Osteoblast (primary cell): ENCODE measurements around the gene RABGEF1. TPM values are rescaled to one million over a fixed set of nuclear protein-coding genes. Genes with fewer than 3 reads are reported as not detected.
"Not testable (repeated sequence)": the region's sequence is repeated elsewhere in the genome, so short reads cannot be mapped to it uniquely, and the experiment has no call there.

ENCODE experiments used
- DNase-seq: peaks from one replicate; pipeline ENCODE4 v3.0.0; 2011; ENCODE audit warnings: low spot score, mixed read lengths; ENCODE audit not compliant: insufficient read length; ENCODE audit errors: missing footprints
- H2AFZ ChIP-seq: 2 replicates; pipeline ENCODE4 v1.6.0; 2011; ENCODE audit warnings: mild to moderate bottlenecking, low read length
- H3K27ac ChIP-seq: 2 replicates; pipeline ENCODE4 v1.5.1; 2011; ENCODE audit warnings: mild to moderate bottlenecking, low read depth, low read length, moderate library complexity
- H3K27me3 ChIP-seq: 2 replicates; pipeline ENCODE4 v1.6.0; 2012; ENCODE audit warnings: mild to moderate bottlenecking, control low read depth, inconsistent platforms, low read length, moderate library complexity; ENCODE audit not compliant: insufficient read depth
- H3K36me3 ChIP-seq: 2 replicates; pipeline ENCODE4 v1.5.1; 2011; ENCODE audit warnings: mild to moderate bottlenecking, low read length, control low read depth, moderate library complexity; ENCODE audit not compliant: insufficient read depth
- H3K4me1 ChIP-seq: 2 replicates; pipeline ENCODE4 v1.5.1; 2011; ENCODE audit warnings: mild to moderate bottlenecking, low read length, control low read depth, moderate library complexity; ENCODE audit not compliant: insufficient read depth
- H3K4me2 ChIP-seq: 2 replicates; pipeline ENCODE4 v1.6.0; 2011; ENCODE audit warnings: mild to moderate bottlenecking, low read length; ENCODE audit not compliant: insufficient read depth
- H3K4me3 ChIP-seq: fragments of 200-600 bp; sonication (generic); 3 replicates; pipeline ENCODE4 v1.5.1; 2012; ENCODE audit warnings: mild to moderate bottlenecking, low read length, inconsistent platforms; ENCODE audit not compliant: insufficient read depth
- H3K79me2 ChIP-seq: 2 replicates; pipeline ENCODE4 v1.6.0; 2012; ENCODE audit warnings: mild to moderate bottlenecking, low read length, control low read depth, inconsistent platforms; ENCODE audit not compliant: insufficient read depth
- H3K9me3 ChIP-seq: 2 replicates; pipeline ENCODE4 v1.5.1; 2011; ENCODE audit warnings: low read depth, low read length, control low read depth
- H4K20me1 ChIP-seq: 2 replicates; pipeline ENCODE4 v1.6.0; 2012; ENCODE audit warnings: mild to moderate bottlenecking, low read length, control low read depth; ENCODE audit not compliant: insufficient read depth
- CTCF ChIP-seq: IDR thresholded peaks from 2 replicates; pipeline ENCODE4 v1.5.1; 2011; ENCODE audit warnings: mild to moderate bottlenecking, low read depth, low read length, moderate library complexity; ENCODE audit errors: extremely low read depth
- total RNA-seq: library from RNA; depleted of rRNA; stranded (reverse); fragments of >200 nt; gene quantifications from 2 replicates; pipeline ENCODE4 v1.2.3, GENCODE V29; 2012

RABGEF1 gene
- total RNA-seq, 1 donor: 81.8 TPM

GRCh38 chr7:66845379-66846095 is 105.0 kb downstream of the RABGEF1 start:
- H3K9me3 ChIP-seq: no peaks in the 10 kb centered on the region
- H4K20me1 ChIP-seq: no peaks in the 10 kb centered on the region
- no peaks in the 10 kb centered on the region for H3K27me3 ChIP-seq
- TF ChIP-seq CTCF: no peak
- peak overlapping the region; percentile 100 for H3K27ac ChIP-seq
- H3K4me1 ChIP-seq: peaks cover 13% of the 10 kb centered on the region
- H3K79me2 ChIP-seq: peaks cover 3% of the 10 kb centered on the region
- no peaks in the 10 kb centered on the region for H3K36me3 ChIP-seq
- H3K4me2 ChIP-seq: peak overlapping the region; percentile 85
- no peak for DNase-seq
- peak overlapping the region; percentile 96 for H2AFZ ChIP-seq
- peak overlapping the region; percentile 80 for H3K4me3 ChIP-seq

- H3K4me3 ChIP-seq, H3K9me3 ChIP-seq, H2AFZ ChIP-seq, H3K27ac ChIP-seq, DNase-seq, H4K20me1 ChIP-seq, H3K79me2 ChIP-seq, H3K27me3 ChIP-seq, H3K36me3 ChIP-seq: not testable (repeated sequence)
- Histone ChIP-seq H3K4me2 (peak overlapping the region; percentile 85), H3K4me1 (peaks cover 13% of the 10 kb centered on the region)
Measured at GRCh38 chr7:66846096-66846445, 105.5 kb downstream of the RABGEF1 start.

GRCh38 chr7:66847523-66847855 is 107.0 kb downstream of the RABGEF1 start:
- not testable (repeated sequence) for H3K36me3 ChIP-seq, H3K4me3 ChIP-seq, DNase-seq, H2AFZ ChIP-seq, H3K27ac ChIP-seq, H3K27me3 ChIP-seq, H3K79me2 ChIP-seq, H4K20me1 ChIP-seq, H3K4me2 ChIP-seq, H3K9me3 ChIP-seq
- H3K4me1 ChIP-seq: peaks cover 13% of the 10 kb centered on the region

GRCh38 chr7:66847879-66848790 is 107.6 kb downstream of the RABGEF1 start:
- peak overlapping the region; percentile 9 for H3K27ac ChIP-seq
- no peaks in the 10 kb centered on the region for H3K27me3 ChIP-seq
- TF ChIP-seq CTCF: no peak
- no peak overlapping the region for H3K4me3 ChIP-seq
- peak overlapping the region; percentile 42 for H2AFZ ChIP-seq
- peak; percentile 70 for DNase-seq
- peaks cover 13% of the 10 kb centered on the region for H3K4me1 ChIP-seq
- H3K36me3 ChIP-seq: no peaks in the 10 kb centered on the region
- H4K20me1 ChIP-seq: no peaks in the 10 kb centered on the region
- no peaks in the 10 kb centered on the region for H3K9me3 ChIP-seq
- peaks cover 3% of the 10 kb centered on the region for H3K79me2 ChIP-seq
- H3K4me2 ChIP-seq: no peak overlapping the region

- Histone ChIP-seq H3K36me3 (no peaks in the 10 kb centered on the region), H3K27ac (no peak overlapping the region), H3K79me2 (no peaks in the 10 kb centered on the region), H3K9me3 (no peaks in the 10 kb centered on the region), H3K4me3 (no peak overlapping the region), H3K27me3 (no peaks in the 10 kb centered on the region), H3K4me1 (no peaks in the 10 kb centered on the region), H3K4me2 (no peak overlapping the region), H2AFZ (no peak overlapping the region), H4K20me1 (no peaks in the 10 kb centered on the region)
- TF ChIP-seq CTCF: no peak
- DNase-seq: no peak
Measured at GRCh38 chr7:66859339-66859738, 118.8 kb downstream of the RABGEF1 start.
